Esophagus squamous epithelium (tissue), 4 donors: ENCODE data around the gene ZNF24.

ENCODE experiments used
- POLR2A ChIP-seq, 4 donors: fragments of 450-650 bp; IDR thresholded peaks; one replicate each; pipeline ENCODE4 v1.6.1; 2017; ENCODE audit warnings: antibody characterized with exemption in 4 of 4, mild to moderate bottlenecking in 4 of 4, moderate library complexity in 3 of 4
- TF ChIP-seq, protein P1 (sequence below), 6 experiments: fragments of 450-650 bp in 4 of 6; fragments of 200-600 bp in 2 of 6; sonication (generic) in 2 of 6; IDR thresholded peaks; one replicate each; pipeline ENCODE4 v1.5.1; 2016 to 2019; ENCODE audit warnings: antibody characterized with exemption in 6 of 6, mild to moderate bottlenecking in 4 of 6, moderate library complexity in 4 of 6

DNA sequence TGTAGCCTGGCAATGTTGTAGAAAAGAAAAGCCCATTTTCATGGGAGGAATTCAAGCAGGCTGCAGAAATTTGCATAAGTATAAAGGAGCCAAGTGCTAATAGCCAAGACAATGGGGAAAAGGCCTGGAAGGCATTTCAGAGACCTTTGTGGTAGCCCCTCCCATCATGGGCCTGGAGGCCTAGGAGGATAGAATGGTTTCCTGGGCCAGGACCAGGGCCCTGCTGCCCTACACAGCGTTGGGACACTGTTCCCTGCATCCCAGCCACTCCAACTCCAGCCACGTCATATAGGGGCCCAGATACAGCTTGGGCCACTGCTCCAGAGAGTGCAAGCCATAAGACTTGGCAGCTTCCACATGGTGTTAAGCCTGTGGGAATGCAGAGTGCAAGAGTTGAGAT lies 8.1 kb upstream of the ZNF24 start:
- TF ChIP-seq, protein P1, sequence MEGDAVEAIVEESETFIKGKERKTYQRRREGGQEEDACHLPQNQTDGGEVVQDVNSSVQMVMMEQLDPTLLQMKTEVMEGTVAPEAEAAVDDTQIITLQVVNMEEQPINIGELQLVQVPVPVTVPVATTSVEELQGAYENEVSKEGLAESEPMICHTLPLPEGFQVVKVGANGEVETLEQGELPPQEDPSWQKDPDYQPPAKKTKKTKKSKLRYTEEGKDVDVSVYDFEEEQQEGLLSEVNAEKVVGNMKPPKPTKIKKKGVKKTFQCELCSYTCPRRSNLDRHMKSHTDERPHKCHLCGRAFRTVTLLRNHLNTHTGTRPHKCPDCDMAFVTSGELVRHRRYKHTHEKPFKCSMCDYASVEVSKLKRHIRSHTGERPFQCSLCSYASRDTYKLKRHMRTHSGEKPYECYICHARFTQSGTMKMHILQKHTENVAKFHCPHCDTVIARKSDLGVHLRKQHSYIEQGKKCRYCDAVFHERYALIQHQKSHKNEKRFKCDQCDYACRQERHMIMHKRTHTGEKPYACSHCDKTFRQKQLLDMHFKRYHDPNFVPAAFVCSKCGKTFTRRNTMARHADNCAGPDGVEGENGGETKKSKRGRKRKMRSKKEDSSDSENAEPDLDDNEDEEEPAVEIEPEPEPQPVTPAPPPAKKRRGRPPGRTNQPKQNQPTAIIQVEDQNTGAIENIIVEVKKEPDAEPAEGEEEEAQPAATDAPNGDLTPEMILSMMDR (IDR thresholded peaks at IDR 0.05): no peak
- TF ChIP-seq POLR2A (IDR thresholded peaks at IDR 0.05): no peak
